GM19468 (cell line): ENCODE results near the gene GNAO1.

Experiments
- ATAC-seq: cut with Tn5 transposase; IDR thresholded peaks from one replicate; pipeline ENCODE4 v1.9.1; 2021; ENCODE audit warnings: mild to moderate bottlenecking, moderate library complexity, moderate number of reproducible peaks; ENCODE audit not compliant: unreplicated experiment; ENCODE audit errors: extremely low read depth

The GNAO1 gene

DNA sequence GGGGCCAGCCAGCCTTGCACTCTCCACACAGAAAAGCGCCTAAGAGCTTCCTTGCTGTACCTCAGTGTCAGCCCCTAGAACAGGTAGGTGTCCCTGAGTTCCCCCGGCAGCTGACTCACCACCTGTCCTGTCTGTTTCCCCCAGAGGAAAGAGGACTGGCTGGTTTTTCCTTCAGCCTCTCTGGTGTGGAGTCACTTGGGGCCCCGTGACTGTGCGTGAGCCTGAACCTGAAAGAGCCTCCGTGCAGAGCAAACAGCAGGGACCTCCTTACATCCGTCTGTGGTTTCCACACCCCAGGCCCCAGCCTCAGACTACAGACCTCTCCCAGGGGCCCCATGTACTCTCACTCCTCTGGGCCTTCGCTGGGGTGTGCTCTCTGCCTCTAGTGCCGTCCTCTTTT, 87.8 kb downstream of the GNAO1 start:
- no peak for ATAC-seq

DNA sequence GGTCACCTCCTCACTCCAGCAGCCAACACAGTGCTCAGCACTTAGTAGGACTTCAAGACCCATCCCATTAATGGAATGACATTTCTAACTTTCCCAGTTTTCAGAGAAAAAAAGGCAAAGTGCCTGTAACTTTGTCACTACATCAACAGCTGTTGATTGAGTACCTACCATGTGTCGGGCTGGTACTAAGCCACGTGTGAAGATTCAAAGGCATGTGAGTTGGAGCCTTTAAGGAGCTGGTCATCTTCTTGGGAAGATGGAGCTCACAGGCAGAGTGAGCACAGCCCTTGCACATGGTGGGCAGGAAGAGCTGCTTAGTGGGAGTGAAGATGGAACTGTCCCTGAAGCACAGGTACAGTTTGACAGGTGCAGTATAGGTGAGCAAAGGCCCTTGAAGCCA, 88.6 kb downstream of the GNAO1 start:
- ATAC-seq, result no peak

DNA sequence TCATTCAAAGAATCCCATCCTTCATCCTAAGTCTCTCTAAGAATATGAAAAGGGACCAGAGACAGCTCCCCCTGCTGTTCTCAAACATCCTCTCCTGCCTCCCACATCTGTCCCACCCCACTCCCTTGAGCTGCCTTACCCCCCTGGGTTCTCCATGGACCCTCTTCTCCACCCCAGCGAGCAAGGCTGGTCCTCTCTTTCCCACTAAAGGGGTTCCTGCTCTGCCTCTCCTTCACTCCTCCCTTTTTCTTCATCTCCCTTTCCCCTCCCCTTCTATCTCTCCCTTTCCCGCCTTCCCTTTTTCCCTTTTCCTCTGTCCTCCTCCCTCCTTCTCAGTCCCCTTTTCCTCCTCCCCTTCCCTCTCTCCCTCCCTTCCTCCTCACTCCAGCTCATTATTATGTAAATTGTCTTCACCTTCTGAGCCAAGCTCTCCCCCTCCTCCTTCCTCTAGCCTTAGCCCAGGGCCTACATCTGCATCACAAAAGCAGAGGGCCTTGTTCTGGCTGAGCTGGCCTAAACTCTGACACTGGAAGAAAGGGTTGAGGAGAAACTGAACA, 90.0 kb downstream of the GNAO1 start:
- no peak for ATAC-seq

DNA sequence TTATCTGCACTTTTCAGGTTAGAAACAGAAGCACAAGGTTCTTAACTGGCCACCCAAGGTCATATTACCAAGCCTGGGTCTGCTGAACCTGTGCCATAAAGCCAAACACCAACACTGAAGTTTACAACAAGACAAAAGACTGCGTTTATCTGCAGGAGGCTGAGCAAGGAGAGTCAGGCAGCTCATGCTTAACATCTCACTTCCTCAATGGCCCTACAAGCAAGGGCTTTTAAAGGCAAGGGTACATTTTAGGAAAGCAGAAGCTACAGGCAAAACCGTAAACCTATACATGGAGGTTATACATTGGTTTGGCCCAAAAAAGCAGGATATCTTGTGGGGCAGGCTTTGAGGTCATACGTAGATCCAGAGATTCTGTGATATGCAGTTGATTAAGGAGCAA, 91.2 kb downstream of the GNAO1 start:
- no peak for ATAC-seq

DNA sequence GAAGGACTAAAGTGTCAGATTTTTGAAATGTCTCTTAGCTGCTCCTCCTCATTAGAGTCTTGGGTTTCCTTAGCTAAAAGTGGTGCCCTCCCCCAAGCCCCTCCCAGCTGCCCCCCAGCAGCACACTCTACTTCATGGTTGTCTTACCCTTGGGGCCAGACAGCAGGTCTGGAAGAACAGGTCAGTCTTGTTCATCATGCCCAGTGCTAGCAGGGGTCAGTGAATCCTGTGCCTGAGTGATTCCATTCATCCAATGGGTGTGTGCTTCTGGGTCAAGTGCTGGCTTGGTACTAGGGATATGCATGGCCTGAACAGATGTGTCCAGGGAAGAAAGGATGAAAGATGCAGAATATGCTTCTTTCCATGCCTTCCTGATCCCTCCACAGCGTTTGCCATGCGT, 93.2 kb downstream of the GNAO1 start:
- ATAC-seq, result no peak

DNA sequence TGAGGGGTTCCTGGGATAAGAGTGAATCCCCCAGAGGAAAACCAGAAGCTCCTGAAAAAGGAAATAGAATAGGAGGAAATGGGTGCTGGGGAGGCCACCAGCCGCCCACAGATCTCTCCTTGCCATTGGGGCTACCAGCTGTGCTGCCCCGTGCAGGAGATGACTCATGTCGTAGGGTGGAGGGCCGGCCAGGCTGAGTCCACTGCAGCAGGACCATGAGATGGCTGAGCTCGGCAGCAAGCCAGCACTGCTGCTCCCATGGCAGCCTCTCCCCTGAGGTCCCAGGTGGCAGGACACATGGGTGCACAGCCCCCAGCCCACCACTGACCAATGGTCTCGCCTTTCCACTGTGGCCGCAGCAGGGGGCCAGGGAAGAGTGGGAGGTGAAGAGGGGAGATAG, 95.5 kb downstream of the GNAO1 start:
- no peak for ATAC-seq

DNA sequence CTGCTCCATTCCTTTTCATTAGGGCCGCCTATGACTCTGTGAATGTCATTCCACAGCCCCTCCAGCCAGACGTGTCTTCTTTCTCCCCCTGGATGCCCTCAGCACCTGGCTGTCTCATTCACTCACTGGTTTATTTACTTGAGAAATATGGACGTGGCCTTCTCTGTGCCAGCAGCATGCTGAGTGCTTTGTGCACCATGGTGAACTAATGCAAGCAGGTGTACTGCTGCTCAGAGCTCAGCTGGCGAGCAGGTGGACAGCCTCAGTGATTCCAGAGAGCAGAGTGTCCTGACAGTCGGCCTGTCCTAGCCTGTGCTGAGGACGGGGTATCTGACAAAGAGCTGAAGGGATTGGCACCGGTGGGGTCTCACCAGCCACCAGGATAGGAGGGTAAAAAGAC, 96.7 kb downstream of the GNAO1 start:
- no peak for ATAC-seq

DNA sequence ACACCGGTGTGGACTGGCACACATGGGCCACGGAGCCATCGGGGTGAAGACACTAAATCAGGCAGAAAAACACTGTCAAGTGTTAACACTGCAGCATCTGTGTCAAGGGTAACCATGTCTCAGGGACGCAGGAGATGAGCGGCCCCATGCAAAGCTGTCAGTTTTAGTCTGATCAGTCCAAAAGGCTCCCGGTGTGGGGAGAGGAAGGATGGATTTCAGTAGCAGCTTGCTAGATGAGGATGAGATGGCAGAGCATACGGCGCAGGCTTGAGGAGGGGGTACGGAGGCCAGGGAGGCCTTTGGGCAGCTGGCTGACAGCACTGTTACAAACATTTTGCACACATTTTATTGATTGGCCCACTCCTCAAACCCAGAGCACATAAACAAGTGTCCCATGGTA, 98.1 kb downstream of the GNAO1 start:
- no peak for ATAC-seq

DNA sequence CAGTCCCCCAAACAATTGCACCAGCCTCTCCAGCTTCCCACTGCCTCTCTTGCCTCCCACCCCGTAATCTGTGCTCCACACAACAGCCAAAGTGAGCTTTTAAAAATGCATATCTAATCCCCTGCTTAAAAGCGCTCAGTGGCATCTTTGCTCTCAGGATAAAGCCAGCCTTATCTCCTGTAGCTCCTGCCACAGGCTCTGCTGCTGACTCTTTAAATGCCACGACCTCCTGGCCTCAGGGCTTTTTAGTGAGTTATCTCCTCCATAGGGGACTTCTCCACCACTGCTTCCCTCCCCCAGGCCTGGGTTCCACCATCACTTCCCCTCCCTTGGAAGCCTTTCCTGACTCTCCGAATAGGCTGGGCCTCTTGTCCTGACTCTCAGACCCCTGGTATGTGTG, 98.6 kb downstream of the GNAO1 start:
- ATAC-seq, result no peak

DNA sequence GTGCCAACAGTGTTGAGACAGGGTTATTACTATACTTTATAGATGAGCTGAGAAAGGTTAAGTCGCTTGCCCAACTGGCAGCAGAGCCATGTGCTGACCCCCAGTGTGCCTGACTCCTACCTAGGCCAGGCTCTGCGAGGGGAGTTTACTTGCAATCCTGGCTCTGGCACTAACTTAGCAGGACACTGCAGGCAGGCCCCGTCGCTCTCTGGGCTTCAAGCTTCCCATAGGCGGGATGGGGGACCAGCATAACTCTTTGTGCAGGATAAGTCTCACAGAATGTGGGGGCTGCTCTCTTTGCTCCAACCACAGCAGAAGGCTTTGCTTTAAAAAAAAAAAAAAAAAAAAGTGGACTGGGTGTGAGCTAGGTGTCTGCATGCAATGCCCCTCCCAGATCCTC, 102.7 kb downstream of the GNAO1 start:
- ATAC-seq, result no peak

DNA sequence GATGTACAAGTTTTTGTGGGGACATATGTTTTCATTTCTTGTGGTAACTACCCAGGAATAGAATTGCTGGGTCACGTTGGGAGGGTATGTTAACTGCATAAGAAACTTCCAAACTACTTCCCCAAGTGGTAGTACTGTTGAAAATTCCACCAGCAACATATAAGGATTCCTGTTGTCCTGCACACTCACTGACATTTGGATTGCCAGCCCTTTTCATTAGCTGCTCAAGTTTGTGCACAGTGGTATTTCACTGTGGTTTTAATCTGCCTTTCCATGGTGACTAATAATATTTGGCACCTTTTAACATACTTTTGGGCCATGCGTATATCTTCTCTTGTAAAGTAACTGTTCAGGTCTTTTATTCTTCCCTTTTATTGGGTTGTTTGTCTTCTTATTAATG, 103.3 kb downstream of the GNAO1 start:
- ATAC-seq, result no peak

DNA sequence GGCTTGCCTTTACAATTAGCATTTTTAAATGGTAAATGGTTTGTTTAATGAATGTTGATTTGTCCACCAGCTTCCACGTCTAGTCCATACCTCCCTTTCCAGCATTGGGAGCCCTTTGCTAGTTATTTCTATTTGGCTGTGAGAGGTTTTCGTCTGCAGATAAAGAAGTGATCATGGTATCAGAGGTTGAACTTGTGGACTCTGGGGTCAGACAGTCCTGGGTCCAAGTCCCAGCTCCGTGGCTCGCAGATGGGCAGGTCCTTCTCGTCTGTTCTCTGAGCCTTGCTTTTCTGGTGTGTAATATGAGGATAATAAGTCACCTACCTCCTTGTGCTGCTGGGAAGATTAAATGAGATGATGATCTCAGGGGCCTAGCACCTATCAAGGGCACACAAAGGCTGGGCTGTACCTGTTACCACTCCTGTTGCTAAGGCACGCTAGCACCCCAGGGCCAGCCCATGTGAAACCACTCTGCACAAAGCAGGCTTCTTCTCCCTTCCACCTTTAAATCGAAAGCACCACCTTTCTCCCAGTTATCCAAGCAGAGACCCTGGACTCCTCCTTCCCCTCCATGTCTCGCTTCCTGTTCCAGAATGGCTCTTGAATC, 103.9 kb downstream of the GNAO1 start:
- ATAC-seq, result no peak

DNA sequence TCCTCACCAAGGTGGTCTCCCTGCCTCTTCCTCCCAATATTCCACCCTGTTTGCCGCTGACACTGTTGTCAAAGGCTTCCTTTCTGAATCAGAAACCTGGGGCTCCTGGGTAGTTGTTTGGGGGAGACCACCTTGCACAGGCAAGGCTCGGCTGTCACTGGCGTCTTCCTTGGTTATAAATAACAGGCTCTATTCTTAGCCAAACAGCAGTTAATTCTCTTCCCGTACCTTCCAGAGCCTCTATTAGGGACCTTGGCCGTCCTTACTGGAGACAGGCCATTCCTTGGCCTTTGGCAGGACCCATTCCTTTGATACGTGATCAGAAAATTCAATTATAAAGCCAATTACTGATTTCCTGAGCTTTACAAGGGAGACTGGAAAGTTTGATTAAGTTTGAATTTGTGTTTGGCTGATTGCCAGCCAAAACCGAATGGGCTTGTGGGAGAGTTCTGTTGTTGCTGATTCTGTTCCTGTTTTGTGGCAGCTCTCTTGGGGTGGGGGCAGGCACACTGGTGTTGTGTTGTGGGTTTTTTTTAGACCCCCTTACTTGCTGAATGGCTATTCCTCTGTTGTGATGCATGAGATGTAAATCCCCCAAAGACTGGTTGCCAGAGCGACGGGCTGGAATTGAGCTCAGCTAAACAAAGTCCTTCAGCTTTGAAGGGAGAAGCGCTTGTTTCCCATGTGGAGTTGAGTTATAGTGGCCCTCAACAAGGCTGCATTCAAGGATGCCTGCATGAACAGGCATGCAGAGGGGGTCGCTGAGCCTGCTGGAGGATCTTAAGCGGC, 104.6 kb downstream of the GNAO1 start:
- ATAC-seq, result no peak

DNA sequence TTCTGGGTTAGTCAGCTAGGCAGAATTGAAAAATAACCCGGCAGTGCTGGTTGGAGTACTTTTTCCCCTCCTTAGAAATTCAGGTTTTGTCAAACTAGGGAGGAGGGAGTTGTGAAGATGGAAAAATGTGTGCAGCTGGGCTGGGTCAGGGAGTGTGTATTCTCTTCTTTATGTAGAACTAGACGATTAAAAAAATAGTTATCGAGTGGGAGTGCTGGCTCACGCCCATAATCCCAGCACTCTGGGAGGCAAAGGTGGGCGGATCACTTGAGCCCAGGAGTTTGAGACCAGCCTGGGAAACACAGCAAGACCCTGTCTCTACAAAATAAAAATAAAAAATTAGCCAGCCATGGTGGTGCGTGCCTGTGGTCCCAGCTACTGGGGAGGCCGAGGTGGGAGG, 106.4 kb downstream of the GNAO1 start:
- ATAC-seq, result no peak

DNA sequence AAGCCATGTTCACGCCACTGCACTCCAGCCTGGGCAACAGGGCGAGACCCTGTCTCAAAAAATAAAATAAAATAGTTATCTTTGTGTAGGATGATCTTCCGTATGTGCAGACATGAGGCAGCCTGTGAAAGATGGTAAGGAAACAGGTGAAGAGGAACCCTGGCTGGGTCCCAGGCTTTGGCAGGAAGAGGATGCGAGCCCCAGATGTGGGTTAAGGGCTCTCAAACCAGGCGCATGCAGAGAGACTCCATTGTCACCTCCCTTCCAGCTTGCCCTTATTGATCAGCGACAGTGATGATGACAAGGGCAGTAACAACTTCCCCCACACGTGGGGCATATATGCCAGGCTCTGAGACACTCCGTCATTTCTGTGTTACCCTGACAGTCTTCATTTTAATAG, 106.8 kb downstream of the GNAO1 start:
- no peak for ATAC-seq

DNA sequence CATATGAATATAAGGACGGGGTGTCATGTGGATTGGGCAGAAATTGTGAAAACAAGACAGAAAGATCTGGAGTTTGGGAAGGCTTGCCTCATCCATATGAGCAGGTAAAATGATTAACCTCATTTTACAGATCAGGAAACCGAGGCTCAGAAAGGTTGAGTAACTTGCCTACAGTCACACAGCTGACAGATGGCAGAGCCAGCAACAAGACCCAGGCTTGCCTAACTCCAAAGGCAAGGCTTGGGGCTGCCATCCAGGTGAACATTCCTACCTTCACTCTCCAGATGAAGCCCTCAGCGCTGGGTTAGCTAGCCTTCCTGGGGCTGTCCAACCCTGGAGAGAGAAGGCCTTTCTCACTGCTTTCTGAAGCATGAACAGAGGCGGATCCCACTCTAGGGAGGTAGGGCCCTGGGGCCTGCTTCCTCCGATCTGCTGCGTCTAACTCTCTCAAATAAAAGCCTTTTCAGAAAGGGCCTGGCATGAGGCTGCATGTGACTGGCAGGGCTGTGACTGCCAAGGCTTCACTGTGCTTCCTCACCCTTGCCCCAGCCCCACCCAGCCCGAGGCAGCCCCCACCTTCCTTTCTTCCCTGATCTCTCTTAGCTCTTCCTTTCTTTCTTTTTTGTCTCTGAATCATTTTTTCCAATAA, 107.8 kb downstream of the GNAO1 start:
- no peak for ATAC-seq

DNA sequence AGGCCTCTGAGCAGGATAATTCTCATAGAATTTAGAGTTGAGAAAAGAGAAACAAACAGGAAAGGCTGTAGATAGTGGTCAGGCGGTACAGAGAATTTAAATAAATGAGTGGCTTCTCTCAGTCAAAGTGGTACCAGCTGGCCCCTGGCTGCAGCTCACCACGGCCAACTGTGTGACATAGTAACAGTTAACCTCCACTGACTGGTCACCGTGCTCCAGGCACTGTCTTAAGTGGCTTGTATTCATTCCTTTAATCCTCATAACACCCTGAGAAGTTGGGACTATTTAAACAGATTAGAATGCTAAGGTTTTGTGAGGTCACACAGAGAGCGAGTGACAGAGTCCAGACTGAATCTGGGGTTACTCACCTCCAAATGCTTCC, 108.9 kb downstream of the GNAO1 start:
- no peak for ATAC-seq

DNA sequence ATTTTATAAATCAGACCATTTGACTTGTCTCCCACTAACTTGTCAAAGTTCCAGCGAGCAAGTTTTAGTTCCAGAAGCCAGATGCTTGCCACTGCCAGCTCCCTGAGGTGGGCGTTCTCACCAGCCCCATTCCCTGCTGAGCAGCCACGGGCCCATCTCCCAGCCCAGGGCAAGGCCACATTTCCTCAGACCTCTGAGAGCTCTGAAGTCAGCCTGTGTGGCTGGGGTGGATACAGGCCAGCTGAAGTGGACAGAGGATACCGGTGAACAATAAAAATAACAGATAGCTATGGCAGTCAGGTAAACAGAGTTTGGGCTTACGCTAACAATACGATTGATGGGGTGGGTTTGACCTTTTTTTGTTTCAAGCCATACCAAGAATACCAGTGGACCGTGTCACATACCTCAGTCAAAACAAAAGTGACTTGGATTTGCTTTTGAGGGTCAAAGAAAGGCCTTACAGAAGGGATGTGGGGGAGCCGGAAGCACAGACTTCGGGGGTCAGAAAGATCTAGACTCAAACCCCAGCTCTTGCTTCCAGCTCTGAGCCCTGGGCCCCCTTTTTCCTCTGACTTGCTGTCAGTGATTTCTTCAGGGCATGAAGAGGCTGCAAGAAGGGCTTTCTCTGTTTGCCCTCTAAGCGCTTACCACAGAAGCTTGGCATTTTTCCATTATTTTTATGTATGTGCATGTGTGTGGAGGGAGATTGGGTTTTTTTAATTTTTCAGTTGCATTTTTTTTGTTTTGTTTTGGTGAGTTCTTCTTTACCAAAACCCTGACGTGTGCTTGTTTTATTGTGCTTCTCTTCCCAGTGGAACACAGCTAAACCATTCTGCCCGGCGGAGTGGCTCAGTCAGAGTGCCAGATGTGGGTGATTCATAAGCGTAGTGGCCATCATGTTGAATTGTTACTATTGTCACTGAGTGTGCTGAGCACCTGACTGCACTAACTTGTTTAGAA, 109.9 kb downstream of the GNAO1 start:
- ATAC-seq, result no peak

DNA sequence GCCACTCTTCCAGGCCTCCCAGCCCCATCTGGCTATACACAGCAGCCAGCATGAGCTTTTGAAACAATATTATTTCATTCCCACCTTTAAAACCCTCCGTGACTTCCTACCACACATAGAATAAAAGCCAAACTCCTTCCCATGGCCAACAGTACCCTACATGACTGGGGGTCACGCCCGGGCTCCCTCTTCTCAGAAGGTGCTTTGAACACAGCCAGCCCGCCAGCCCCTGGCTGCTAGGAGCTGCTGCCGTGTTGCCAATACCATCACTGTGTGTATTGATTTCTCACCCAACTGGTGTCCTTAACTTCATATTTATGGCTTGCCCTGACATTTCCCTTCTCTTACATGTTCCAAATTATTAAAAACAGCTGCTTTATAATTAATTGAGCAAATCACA, 111.2 kb downstream of the GNAO1 start:
- no peak for ATAC-seq

DNA sequence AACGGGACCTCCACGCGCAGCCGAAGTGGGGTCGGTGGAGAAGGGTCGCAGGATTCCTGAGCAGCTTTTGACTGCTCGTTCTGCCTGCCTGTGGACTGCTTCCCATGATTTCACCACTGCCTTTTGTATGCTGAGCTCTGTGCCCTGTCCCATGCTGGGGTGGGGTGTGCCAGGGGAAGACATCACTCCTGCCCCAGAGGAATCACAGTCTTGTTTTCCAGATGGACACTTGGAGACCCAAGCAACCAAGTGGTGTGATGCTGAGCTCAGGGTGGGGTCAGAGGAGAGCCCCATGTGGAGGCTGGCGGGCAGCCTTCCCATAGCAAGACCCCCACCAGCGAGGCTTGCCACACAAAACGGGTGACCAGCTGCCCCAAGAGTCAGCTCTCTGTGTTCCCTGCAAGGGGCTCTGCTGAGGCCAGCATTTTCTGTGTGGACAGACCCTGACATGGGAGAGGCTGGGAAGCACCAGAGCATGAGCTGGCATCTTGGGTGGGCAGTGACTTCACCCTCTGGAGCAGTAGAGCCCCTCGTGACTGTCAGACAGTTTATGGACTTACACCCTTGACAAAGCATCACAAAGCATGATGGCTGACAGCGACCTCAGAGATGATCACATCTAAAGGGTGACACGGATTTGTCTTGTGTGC, 111.9 kb downstream of the GNAO1 start:
- ATAC-seq, result no peak
